Measurements from ENCODE around the gene SPTLC2. TPM values are rescaled to one million over a fixed set of nuclear protein-coding genes. Genes with fewer than 3 reads are reported as not detected.

Gene SPTLC2
- total RNA-seq, 1 experiment from 2014 or later, result 32.6 TPM

- Histone ChIP-seq H3K23ac (ENCODE audit: insufficient read length, low read depth, low read length) (no peak overlapping the region), H3K4me2 (ENCODE audit: insufficient read depth, insufficient read length, low read length) (no peak overlapping the region), H3K9ac (ENCODE audit: extremely low read depth, insufficient read length, low read length) (no peak overlapping the region), H2AFZ (ENCODE audit: low read length) (no peak overlapping the region), H2BK15ac (ENCODE audit: low read depth, low read length) (no peak overlapping the region), H4K20me1 (ENCODE audit: control insufficient read depth, insufficient read depth, insufficient read length) (no peaks in the 10 kb centered on the region), H2BK20ac (ENCODE audit: low read depth, low read length, poor library complexity, severe bottlenecking) (no peak overlapping the region), H2BK5ac (ENCODE audit: insufficient read length, low read length) (no peak overlapping the region), H3K4ac (ENCODE audit: low read depth, low read length) (no peak overlapping the region), H3K14ac (ENCODE audit: insufficient read depth, low read length) (no peak overlapping the region), H3K9me3 (ENCODE audit: control insufficient read depth, low read depth, low read length) (no peaks in the 10 kb centered on the region), H4K5ac (ENCODE audit: insufficient read length, low read depth, low read length) (no peak overlapping the region), H2BK120ac (ENCODE audit: low read depth, low read length, poor library complexity, severe bottlenecking) (no peak overlapping the region), H3K79me2 (ENCODE audit: insufficient read depth, low read length) (no peaks in the 10 kb centered on the region), H3K4me1 (ENCODE audit: insufficient read depth, low read length) (no peaks in the 10 kb centered on the region), H3K56ac (ENCODE audit: insufficient read length, low read depth, low read length) (no peak overlapping the region), H3K27ac (ENCODE audit: insufficient read length, low read depth, low read length) (no peak overlapping the region), H3K18ac (ENCODE audit: insufficient read length, low read depth, low read length) (no peak overlapping the region), H3K23me2 (ENCODE audit: insufficient read length, low read depth, low read length, poor library complexity, severe bottlenecking) (no peaks in the 10 kb centered on the region), H3K79me1 (ENCODE audit: insufficient read depth, low read depth, low read length, poor library complexity, severe bottlenecking) (no peaks in the 10 kb centered on the region), H4K8ac (replicated peaks; ENCODE audit: insufficient read length, low read depth, low read length) (no peak overlapping the region), H4K91ac (ENCODE audit: insufficient read length, low read depth, low read length) (no peak overlapping the region), H3T11ph (ENCODE audit: low read length) (no peak overlapping the region), H3K27me3 (ENCODE audit: insufficient read depth, low read length) (no peaks in the 10 kb centered on the region), H2AK5ac (ENCODE audit: insufficient read length, low read length) (no peak overlapping the region), H2BK12ac (ENCODE audit: insufficient read length, low read depth, low read length) (no peak overlapping the region)
- Mint-ChIP-seq H3K4me3 (no peak overlapping the region), H3K4me1 (no peaks in the 10 kb centered on the region), H3K9me3 (no peaks in the 10 kb centered on the region), H3K27me3 (ENCODE audit: low read depth) (peaks cover 2% of the 10 kb centered on the region; the same call in 1 of the 2 replicates), H3K36me3 (ENCODE audit: insufficient read depth in 1 of 3, low read depth in 3 of 3) (no peaks in the 10 kb centered on the region; a peak in 1 of 7 replicates), H3K27ac (no peak overlapping the region)
- no CpG with 5 or more reads among the region's 3 CpGs for WGBS (ENCODE audit: extremely low coverage, insufficient read length, low lambda C conversion rate)
- TF ChIP-seq, protein P1, sequence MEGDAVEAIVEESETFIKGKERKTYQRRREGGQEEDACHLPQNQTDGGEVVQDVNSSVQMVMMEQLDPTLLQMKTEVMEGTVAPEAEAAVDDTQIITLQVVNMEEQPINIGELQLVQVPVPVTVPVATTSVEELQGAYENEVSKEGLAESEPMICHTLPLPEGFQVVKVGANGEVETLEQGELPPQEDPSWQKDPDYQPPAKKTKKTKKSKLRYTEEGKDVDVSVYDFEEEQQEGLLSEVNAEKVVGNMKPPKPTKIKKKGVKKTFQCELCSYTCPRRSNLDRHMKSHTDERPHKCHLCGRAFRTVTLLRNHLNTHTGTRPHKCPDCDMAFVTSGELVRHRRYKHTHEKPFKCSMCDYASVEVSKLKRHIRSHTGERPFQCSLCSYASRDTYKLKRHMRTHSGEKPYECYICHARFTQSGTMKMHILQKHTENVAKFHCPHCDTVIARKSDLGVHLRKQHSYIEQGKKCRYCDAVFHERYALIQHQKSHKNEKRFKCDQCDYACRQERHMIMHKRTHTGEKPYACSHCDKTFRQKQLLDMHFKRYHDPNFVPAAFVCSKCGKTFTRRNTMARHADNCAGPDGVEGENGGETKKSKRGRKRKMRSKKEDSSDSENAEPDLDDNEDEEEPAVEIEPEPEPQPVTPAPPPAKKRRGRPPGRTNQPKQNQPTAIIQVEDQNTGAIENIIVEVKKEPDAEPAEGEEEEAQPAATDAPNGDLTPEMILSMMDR (conservative IDR thresholded peaks at IDR 0.05), result no peak
- no peak for DNase-seq
Measured at GRCh38 chr14:77485256-77485655, 131.2 kb downstream of the SPTLC2 start.
